Ovary (tissue), 9 donors: ENCODE measurements around the gene SNX18. TPM values are rescaled to one million over a fixed set of nuclear protein-coding genes. Genes with fewer than 3 reads are reported as not detected.

Experiments
- DNase-seq, 5 donors: peaks; one replicate each; pipeline ENCODE4 v3.0.0-alpha.2; 2019 to 2020
- H3K27ac ChIP-seq, 2 donors: fragments of 200-600 bp; one replicate each; pipeline versions ENCODE4 v1.5.1 to v1.8.0; 2019 to 2022
- H3K27me3 ChIP-seq: fragments of 200-600 bp; one replicate; pipeline ENCODE4 v1.8.0; 2022
- H3K36me3 ChIP-seq: fragments of 200-600 bp; sonication (generic); one replicate; pipeline ENCODE4 v1.5.1; 2019
- H3K4me1 ChIP-seq: one replicate; pipeline ENCODE4 v1.8.1; 2013; ENCODE audit warnings: mild to moderate bottlenecking, moderate library complexity; ENCODE audit not compliant: insufficient read depth
- H3K4me3 ChIP-seq: fragments of 200-600 bp; sonication (generic); one replicate; pipeline ENCODE4 v1.5.1; 2017
- H3K9me3 ChIP-seq, 2 donors: fragments of 200-600 bp in 1 of 2; sonication (generic) in 1 of 2; one replicate each; pipeline versions ENCODE4 v1.5.1 to v1.8.1; 2013 to 2019; ENCODE audit warnings: mild to moderate bottlenecking in 1 of 2, moderate library complexity in 1 of 2
- CTCF ChIP-seq, 3 donors: fragments of 450-650 bp in 2 of 3; fragments of 200-600 bp in 1 of 3; IDR thresholded peaks; one replicate each; pipeline versions ENCODE4 v1.5.1 to v1.8.0; 2016 to 2022; ENCODE audit warnings: antibody characterized with exemption in 3 of 3, mild to moderate bottlenecking in 1 of 3
- EP300 ChIP-seq: sonication (generic); formaldehyde crosslinking; IDR thresholded peaks from one replicate; pipeline ENCODE4 v1.6.1; 2017; ENCODE audit warnings: antibody characterized with exemption
- POLR2A ChIP-seq: fragments of 450-650 bp; IDR thresholded peaks from one replicate; pipeline ENCODE4 v1.6.1; 2017; ENCODE audit warnings: antibody characterized with exemption, mild to moderate bottlenecking, moderate library complexity
- WGBS, 3 donors: extraction: QIAGEN DNeasy Blood & Tissue Kit in 1 of 3; methylation state at CpG; one replicate each; pipeline versions ENCODE4 v1.1.5 to v1.1.7; 2013 to 2017; 5-methylcytosine and 5-hydroxymethylcytosine counted together
- intact Hi-C, 4 donors: fragments of 100-400 bp; cut with DNase I; formaldehyde crosslinking; loops; one replicate each; pipeline versions ENCODE4 v1.11.0 to v1.15.1; 2022 to 2023
- polyA plus RNA-seq, 2 donors: library from polyadenylated mRNA; stranded (reverse); fragments of 200-250 nt in 1 of 2; fragments of 350-450 nt in 1 of 2; fragmentation: Illumina TruSeq in 1 of 2; extraction: RNeasy Lipid Tissue Mini Kit (QIAGEN cat#74804) in 1 of 2; gene quantifications; one replicate each; pipeline ENCODE4 v1.2.3, GENCODE V29; 2013 to 2014
- total RNA-seq, 7 donors: library from RNA; depleted of rRNA in 2 of 7; stranded (reverse); fragments of >200 nt in 2 of 7; fragmentation: NEBNext Ultra II Directional in 3 of 7; extraction: Animal tissue kit (Norgen Biotek cat#: 25700) in 3 of 7; gene quantifications; one replicate each; pipeline versions ENCODE4 v1.1.0 to v1.2.4, GENCODE V29; 2016 to 2023
- donor health status: DM: no; HTN: no; CAD: no; lungs with moderate emphysema.
- donor health status: DM: no; HTN: no; CAD: no.
- donor health status: Bipolar disorder and iron deficiency.
- donor health status: DM: yes; HTN: yes; CAD: no.
- donor health status: DM: no; HTN: no; CAD: no.
- donor health status: DM: yes; HTN: yes; CAD: no.

Gene SNX18
- total and polyA plus RNA-seq, 9 donors = 29.6 to 62.4 (median 45.0) TPM

GRCh38 chr5:54471398-54471797 lies 46.2 kb upstream of the SNX18 start:
- TF ChIP-seq EP300 = no peak
- no peak for TF ChIP-seq POLR2A
- no peak for TF ChIP-seq CTCF (IDR thresholded peaks at IDR 0.05)
- no peaks in the 10 kb centered on the region for H3K36me3 ChIP-seq
- DNase-seq = no peak
- no peaks in the 10 kb centered on the region for H3K9me3 ChIP-seq
- H3K4me3 ChIP-seq = no peak overlapping the region
- H3K27me3 ChIP-seq = no peaks in the 10 kb centered on the region
- no peak overlapping the region for H3K27ac ChIP-seq
- intact Hi-C loops = no loop called here
- WGBS, 3 donors = 60 to 64% (median 62%) methylated on average over 3 of the region's 3 CpGs
- peaks cover 4% of the 10 kb centered on the region for H3K4me1 ChIP-seq

- Histone ChIP-seq H3K36me3 (no peaks in the 10 kb centered on the region), H3K4me3 (no peak overlapping the region), H3K27ac (no peak overlapping the region), H3K27me3 (no peaks in the 10 kb centered on the region), H3K4me1 (no peaks in the 10 kb centered on the region), H3K9me3 (no peaks in the 10 kb centered on the region)
- intact Hi-C loops = no loop called here
- TF ChIP-seq EP300 = no peak
- TF ChIP-seq CTCF (IDR thresholded peaks at IDR 0.05) = no peak
- TF ChIP-seq POLR2A = no peak
- no peak for DNase-seq
- WGBS, 3 donors = 65 to 89% (median 84%) methylated on average over 2 of the region's 2 CpGs
These were observed 40.9 kb upstream of the SNX18 start for GRCh38 chr5:54476682-54477081.

DNA sequence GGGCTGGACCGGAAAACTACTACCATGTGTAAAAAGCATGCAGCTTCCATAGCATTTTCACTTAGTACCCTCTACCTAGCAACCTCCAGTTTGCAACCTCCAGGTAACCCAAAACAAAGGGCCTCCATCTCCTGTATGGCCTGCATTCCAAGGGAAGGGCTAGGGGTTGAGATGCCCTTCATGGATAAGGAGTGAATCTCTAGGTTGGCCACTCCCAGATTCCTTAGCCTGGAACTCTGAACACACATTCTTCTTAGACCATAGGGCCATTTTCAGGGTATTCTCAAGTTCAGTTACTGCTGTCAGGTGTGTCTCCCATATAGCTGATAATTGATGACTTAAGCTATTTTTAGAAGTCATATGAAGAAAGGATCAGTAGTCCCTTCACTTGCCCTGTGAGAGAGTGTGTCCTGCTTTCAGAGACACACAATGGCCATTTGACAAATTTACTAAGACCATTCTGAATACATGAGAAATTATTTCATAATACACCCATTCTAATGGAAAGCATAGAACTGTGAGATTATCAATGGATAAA lies 39.5 kb upstream of the SNX18 start:
- WGBS, 3 donors = 90 to 98% (median 91%) methylated on average over 1 of the region's 1 CpG
- Histone ChIP-seq H3K36me3 (no peaks in the 10 kb centered on the region), H3K27ac (no peak overlapping the region), H3K4me1 (no peaks in the 10 kb centered on the region), H3K4me3 (no peak overlapping the region), H3K9me3 (no peaks in the 10 kb centered on the region), H3K27me3 (no peaks in the 10 kb centered on the region)
- DNase-seq = no peak
- TF ChIP-seq CTCF (IDR thresholded peaks at IDR 0.05) = no peak
- no peak for TF ChIP-seq EP300
- TF ChIP-seq POLR2A = no peak
- intact Hi-C loops = no loop called here

- intact Hi-C loops = loop anchor here in 1 of 4 donors (10.0 kb wide), 1 partner anchor 165 kb away; the partner anchor contains the start of gene ARL15
These were observed 37.3 kb upstream of the SNX18 start for GRCh38 chr5:54480296-54480695.

More at GRCh38 chr5:54480296-54480695, 37.3 kb upstream of the SNX18 start:
- DNase-seq = no peak
- Histone ChIP-seq H3K4me3 (no peak overlapping the region), H3K27ac (no peak overlapping the region), H3K9me3 (no peaks in the 10 kb centered on the region), H3K27me3 (no peaks in the 10 kb centered on the region), H3K4me1 (no peaks in the 10 kb centered on the region), H3K36me3 (no peaks in the 10 kb centered on the region)
- TF ChIP-seq POLR2A (no peak), EP300 (no peak), CTCF (IDR thresholded peaks at IDR 0.05) (no peak)
